H9 (cell line): ENCODE results near the gene NTRK3. TPM values are rescaled to one million over a fixed set of nuclear protein-coding genes. Genes with fewer than 3 reads are reported as not detected.

ENCODE experiments used
- DNase-seq: peaks from one replicate; pipeline ENCODE4 v3.0.0-alpha.2; 2017
- H2AFZ ChIP-seq: one replicate; pipeline ENCODE4 v1.6.1; 2013; ENCODE audit warnings: mild to moderate bottlenecking, low read length, control low read depth, moderate library complexity
- H2AK5ac ChIP-seq: 2 replicates; pipeline ENCODE4 v1.6.1; 2013; ENCODE audit warnings: low read length, control low read depth, mixed read lengths; ENCODE audit not compliant: insufficient read length
- H2BK120ac ChIP-seq: one replicate; pipeline ENCODE4 v1.6.1; 2013; ENCODE audit warnings: low read depth, mild to moderate bottlenecking, low read length, control low read depth, inconsistent platforms; ENCODE audit not compliant: poor library complexity, severe bottlenecking
- H2BK12ac ChIP-seq: 2 replicates; pipeline ENCODE4 v1.6.1; 2013; ENCODE audit warnings: low read length, control low read depth, mixed read lengths, low read depth; ENCODE audit not compliant: insufficient read length
- H2BK15ac ChIP-seq: 2 replicates; pipeline ENCODE4 v1.6.1; 2013; ENCODE audit warnings: low read depth, low read length, control low read depth
- H2BK20ac ChIP-seq: one replicate; pipeline ENCODE4 v1.6.1; 2013; ENCODE audit warnings: low read depth, mild to moderate bottlenecking, low read length, control low read depth, inconsistent platforms; ENCODE audit not compliant: poor library complexity, severe bottlenecking
- H2BK5ac ChIP-seq: 2 replicates; pipeline ENCODE4 v1.6.1; 2013; ENCODE audit warnings: low read length, control low read depth, mixed read lengths; ENCODE audit not compliant: insufficient read length
- H3K14ac ChIP-seq: 2 replicates; pipeline ENCODE4 v1.6.1; 2013; ENCODE audit warnings: low read length, control low read depth; ENCODE audit not compliant: insufficient read depth
- H3K18ac ChIP-seq: 2 replicates; pipeline ENCODE4 v1.6.1; 2013; ENCODE audit warnings: low read depth, mild to moderate bottlenecking, mixed read lengths, low read length, control low read depth; ENCODE audit not compliant: insufficient read length
- H3K23ac ChIP-seq: 2 replicates; pipeline ENCODE4 v1.6.1; 2013; ENCODE audit warnings: low read length, control low read depth, mixed read lengths, low read depth; ENCODE audit not compliant: insufficient read length
- H3K23me2 ChIP-seq: 2 replicates; pipeline ENCODE4 v1.6.1; 2013; ENCODE audit warnings: low read depth, mild to moderate bottlenecking, mixed read lengths, low read length, control low read depth; ENCODE audit not compliant: insufficient read length, poor library complexity, severe bottlenecking
- H3K27ac ChIP-seq: 2 replicates; pipeline ENCODE4 v1.5.1; 2013; ENCODE audit warnings: low read length, control low read depth, mixed read lengths, low read depth; ENCODE audit not compliant: insufficient read length
- H3K27me3 ChIP-seq: 2 replicates; pipeline ENCODE4 v1.6.1; 2013; ENCODE audit warnings: low read length, control low read depth, inconsistent platforms; ENCODE audit not compliant: insufficient read depth
- H3K4ac ChIP-seq: 2 replicates; pipeline ENCODE4 v1.6.1; 2013; ENCODE audit warnings: low read depth, mild to moderate bottlenecking, control low read depth, inconsistent platforms, low read length, moderate library complexity
- H3K4me1 ChIP-seq: 2 replicates; pipeline ENCODE4 v1.6.1; 2013; ENCODE audit warnings: low read length, control low read depth, inconsistent platforms; ENCODE audit not compliant: insufficient read depth
- H3K4me2 ChIP-seq: 2 replicates; pipeline ENCODE4 v1.6.1; 2013; ENCODE audit warnings: low read length, control low read depth, mixed read lengths; ENCODE audit not compliant: insufficient read length, insufficient read depth
- H3K56ac ChIP-seq: 2 replicates; pipeline ENCODE4 v1.6.1; 2013; ENCODE audit warnings: low read depth, mild to moderate bottlenecking, mixed read lengths, low read length, control low read depth; ENCODE audit not compliant: insufficient read length
- H3K79me1 ChIP-seq: 2 replicates; pipeline ENCODE4 v1.6.1; 2013; ENCODE audit warnings: low read depth, mild to moderate bottlenecking, moderate library complexity, low read length, control low read depth, inconsistent platforms; ENCODE audit not compliant: insufficient read depth, poor library complexity, severe bottlenecking
- H3K79me2 ChIP-seq: 2 replicates; pipeline ENCODE4 v1.6.1; 2013; ENCODE audit warnings: low read length, control low read depth, inconsistent platforms; ENCODE audit not compliant: insufficient read depth
- H3K9ac ChIP-seq: 2 replicates; pipeline ENCODE4 v1.6.1; 2013; ENCODE audit warnings: low read length, control low read depth, mixed read lengths; ENCODE audit not compliant: insufficient read length; ENCODE audit errors: extremely low read depth
- H3K9me3 ChIP-seq: one replicate; pipeline ENCODE4 v1.6.1; 2013; ENCODE audit warnings: low read depth, low read length, inconsistent platforms; ENCODE audit not compliant: control insufficient read depth
- H3T11ph ChIP-seq: one replicate; pipeline ENCODE4 v1.6.1; 2013; ENCODE audit warnings: mild to moderate bottlenecking, low read length, control low read depth, inconsistent platforms
- H4K20me1 ChIP-seq: one replicate; pipeline ENCODE4 v1.6.1; 2013; ENCODE audit not compliant: control insufficient read depth, insufficient read length, insufficient read depth
- H4K5ac ChIP-seq: 2 replicates; pipeline ENCODE4 v1.6.1; 2013; ENCODE audit warnings: low read depth, mild to moderate bottlenecking, mixed read lengths, low read length, control low read depth; ENCODE audit not compliant: insufficient read length
- H4K8ac ChIP-seq: replicated peaks from 2 replicates; pipeline ENCODE4 v1.6.1; 2013; ENCODE audit warnings: low read length, control low read depth, mixed read lengths, low read depth; ENCODE audit not compliant: insufficient read length
- H4K91ac ChIP-seq: 2 replicates; pipeline ENCODE4 v1.6.1; 2013; ENCODE audit warnings: low read depth, mild to moderate bottlenecking, moderate library complexity, mixed read lengths, low read length, control low read depth; ENCODE audit not compliant: insufficient read length
- H3K27ac Mint-ChIP-seq, 3 experiments: 2 replicates in 2 of 3; 3 replicates in 1 of 3; pipeline ENCODE4 v1.8.0; 2020 to 2021; ENCODE audit warnings: mixed read lengths in 3 of 3, mild to moderate bottlenecking in 1 of 3, moderate library complexity in 1 of 3
- H3K27me3 Mint-ChIP-seq: 2 replicates; pipeline ENCODE4 v1.8.0; 2021; ENCODE audit warnings: low read depth, mild to moderate bottlenecking, moderate library complexity, mixed read lengths
- H3K36me3 Mint-ChIP-seq, 3 experiments: 2 replicates in 2 of 3; 3 replicates in 1 of 3; pipeline ENCODE4 v1.8.0; 2020 to 2021; ENCODE audit warnings: low read depth in 3 of 3, mixed read lengths in 3 of 3; ENCODE audit not compliant: insufficient read depth in 1 of 3
- H3K4me1 Mint-ChIP-seq, 2 experiments: 2 replicates each; pipeline ENCODE4 v1.8.0; 2020; ENCODE audit warnings: mixed read lengths in 2 of 2
- H3K4me3 Mint-ChIP-seq, 2 experiments: 2 replicates in 1 of 2; 3 replicates in 1 of 2; pipeline ENCODE4 v1.8.0; 2020 to 2021; ENCODE audit warnings: mild to moderate bottlenecking in 2 of 2, mixed read lengths in 2 of 2, moderate library complexity in 1 of 2
- H3K9me3 Mint-ChIP-seq, 2 experiments: 2 replicates in 1 of 2; 3 replicates in 1 of 2; pipeline ENCODE4 v1.8.0; 2020; ENCODE audit warnings: mild to moderate bottlenecking in 2 of 2, mixed read lengths in 2 of 2, moderate library complexity in 1 of 2
- WGBS: extraction: QIAGEN DNeasy Blood & Tissue Kit; methylation state at CpG from one replicate; pipeline ENCODE4 v1.1.7; 2013; ENCODE audit warnings: missing lambda C conversion rate, low lambda C conversion rate, mixed read lengths; ENCODE audit not compliant: insufficient read length; ENCODE audit errors: extremely low coverage; 5-methylcytosine and 5-hydroxymethylcytosine counted together
- total RNA-seq: library from RNA; stranded (reverse); gene quantifications from 2 replicates; pipeline ENCODE4 v1.2.1, GENCODE V29; 2021
- TF ChIP-seq, protein P1 (sequence below): fragments of 200-600 bp; sonication (generic); conservative IDR thresholded peaks from 3 replicates; pipeline ENCODE4 v1.8.0; 2021; ENCODE audit warnings: antibody characterized with exemption, mild to moderate bottlenecking

NTRK3 gene
- total RNA-seq, 1 experiment from 2014 or later: 2.5 TPM

DNA sequence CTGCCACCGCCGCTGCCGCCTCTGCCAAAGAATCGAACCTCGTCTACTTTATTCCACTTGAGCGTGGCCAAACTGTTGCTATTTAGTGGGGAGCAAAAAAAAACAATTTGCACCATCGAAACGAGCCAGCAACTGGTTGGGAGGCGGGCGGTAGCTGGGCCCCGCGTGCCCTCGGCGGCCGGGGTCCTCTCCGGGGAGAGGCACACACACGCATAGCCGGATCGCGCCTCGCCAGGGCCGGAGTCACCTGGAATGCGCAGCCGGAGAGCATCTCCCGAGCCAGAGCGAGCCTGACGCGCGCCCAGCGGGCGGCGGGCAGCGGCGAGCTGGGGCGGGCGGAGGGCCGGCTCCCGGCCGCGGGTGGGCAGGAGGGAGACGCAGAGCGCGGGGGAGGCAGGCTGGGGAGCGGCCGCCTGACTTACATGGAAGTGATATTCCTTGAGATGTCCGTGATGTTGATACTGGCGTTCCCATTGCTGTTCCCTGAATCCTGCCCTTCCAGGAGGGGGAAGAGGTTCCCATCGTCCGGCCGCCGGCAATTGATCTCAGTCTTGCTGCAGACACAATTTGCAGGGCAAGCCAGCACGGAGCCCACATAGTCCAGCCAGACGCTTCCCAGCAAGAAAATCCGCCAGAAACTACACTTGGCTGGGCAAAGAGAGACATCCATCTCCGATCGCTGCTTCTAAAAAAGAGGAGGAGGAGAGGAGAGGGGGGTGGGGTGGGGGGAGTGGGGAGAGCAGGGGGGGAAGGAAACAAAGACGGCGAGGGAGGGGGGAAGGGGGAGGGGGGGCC lies 858 bp downstream of the NTRK3 start:
- peaks cover 16 to 25% of the 10 kb centered on the region in 2 experiments for H3K4me1 Mint-ChIP-seq
- H3K9me3 Mint-ChIP-seq: no peaks in the 10 kb centered on the region; a peak in 2 of 5 replicates
- Histone ChIP-seq H3K23ac (no peak overlapping the region), H3K14ac (no peak overlapping the region), H2BK12ac (no peak overlapping the region), H4K8ac (no peak overlapping the region), H3K9me3 (no peaks in the 10 kb centered on the region), H4K20me1 (no peaks in the 10 kb centered on the region), H3K79me2 (no peaks in the 10 kb centered on the region), H3K18ac (no peak overlapping the region), H2BK15ac (no peak overlapping the region), H3K4me2 (peak overlapping the region; percentile 87), H2BK5ac (no peak overlapping the region), H3K4ac (no peak overlapping the region), H4K5ac (no peak overlapping the region), H4K91ac (no peak overlapping the region), H2BK20ac (no peak overlapping the region), H2AK5ac (no peak overlapping the region), H3K27ac (no peak overlapping the region), H2AFZ (no peak overlapping the region), H3K9ac (no peak overlapping the region), H3K4me1 (no peaks in the 10 kb centered on the region), H3K79me1 (no peaks in the 10 kb centered on the region), H3K23me2 (peaks cover 23% of the 10 kb centered on the region), H3T11ph (no peak overlapping the region), H2BK120ac (no peak overlapping the region), H3K56ac (no peak overlapping the region), H3K27me3 (peaks cover 24% of the 10 kb centered on the region)
- peak; percentile 56 for DNase-seq
- H3K4me3 Mint-ChIP-seq: peak overlapping the region; percentile 78 to 93
- TF ChIP-seq, protein P1, sequence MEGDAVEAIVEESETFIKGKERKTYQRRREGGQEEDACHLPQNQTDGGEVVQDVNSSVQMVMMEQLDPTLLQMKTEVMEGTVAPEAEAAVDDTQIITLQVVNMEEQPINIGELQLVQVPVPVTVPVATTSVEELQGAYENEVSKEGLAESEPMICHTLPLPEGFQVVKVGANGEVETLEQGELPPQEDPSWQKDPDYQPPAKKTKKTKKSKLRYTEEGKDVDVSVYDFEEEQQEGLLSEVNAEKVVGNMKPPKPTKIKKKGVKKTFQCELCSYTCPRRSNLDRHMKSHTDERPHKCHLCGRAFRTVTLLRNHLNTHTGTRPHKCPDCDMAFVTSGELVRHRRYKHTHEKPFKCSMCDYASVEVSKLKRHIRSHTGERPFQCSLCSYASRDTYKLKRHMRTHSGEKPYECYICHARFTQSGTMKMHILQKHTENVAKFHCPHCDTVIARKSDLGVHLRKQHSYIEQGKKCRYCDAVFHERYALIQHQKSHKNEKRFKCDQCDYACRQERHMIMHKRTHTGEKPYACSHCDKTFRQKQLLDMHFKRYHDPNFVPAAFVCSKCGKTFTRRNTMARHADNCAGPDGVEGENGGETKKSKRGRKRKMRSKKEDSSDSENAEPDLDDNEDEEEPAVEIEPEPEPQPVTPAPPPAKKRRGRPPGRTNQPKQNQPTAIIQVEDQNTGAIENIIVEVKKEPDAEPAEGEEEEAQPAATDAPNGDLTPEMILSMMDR: no peak
- peaks cover 0 to 3% (median 0%) of the 10 kb centered on the region in 3 experiments; a peak in 2 of 7 replicates for H3K36me3 Mint-ChIP-seq
- no peak overlapping the region for H3K27ac Mint-ChIP-seq
- peaks cover 93% of the 10 kb centered on the region for H3K27me3 Mint-ChIP-seq
- WGBS: no CpG with 5 or more reads among the region's 58 CpGs
